GM10847 (cell line): ENCODE results near the gene EGLN1.

Source experiments
- POLR2A ChIP-seq: IDR thresholded peaks from 2 replicates; pipeline ENCODE4 v1.6.1; 2011; ENCODE audit not compliant: insufficient read length; ENCODE audit errors: extremely low read depth

The EGLN1 gene

GRCh38 chr1:231421971-231422797 is at the start of gene EGLN1:
EGLN1 (minus strand) TSS chr1:231422287; CDS start chr1:231421888, 399 bp downstream.
- peak; percentile 63 for TF ChIP-seq POLR2A

GRCh38 chr1:231467986-231468385 is 45.9 kb upstream of the EGLN1 start:
- no peak for TF ChIP-seq POLR2A

GRCh38 chr1:231465051-231465450 is 43.0 kb upstream of the EGLN1 start:
- TF ChIP-seq POLR2A, result no peak

- TF ChIP-seq POLR2A, result no peak
These were observed 41.5 kb upstream of the EGLN1 start for GRCh38 chr1:231463541-231463940.

GRCh38 chr1:231460614-231461013 is 38.5 kb upstream of the EGLN1 start:
- TF ChIP-seq POLR2A, result no peak

- no peak for TF ChIP-seq POLR2A
These were observed 24.1 kb upstream of the EGLN1 start for GRCh38 chr1:231446138-231446537.

GRCh38 chr1:231444059-231444458 is 22.0 kb upstream of the EGLN1 start:
- no peak for TF ChIP-seq POLR2A

GRCh38 chr1:231443363-231443762 is 21.3 kb upstream of the EGLN1 start:
- TF ChIP-seq POLR2A, result no peak

- TF ChIP-seq POLR2A, result no peak
These were observed 20.6 kb upstream of the EGLN1 start for GRCh38 chr1:231442735-231443134.

- no peak for TF ChIP-seq POLR2A
These were observed 10.9 kb upstream of the EGLN1 start for GRCh38 chr1:231432996-231433395.

GRCh38 chr1:231431665-231432415 is 9.8 kb upstream of the EGLN1 start:
- no peak for TF ChIP-seq POLR2A

GRCh38 chr1:231428377-231428776 is 6.3 kb upstream of the EGLN1 start:
- TF ChIP-seq POLR2A, result no peak

GRCh38 chr1:231424950-231425805 is 3.1 kb upstream of the EGLN1 start:
- TF ChIP-seq POLR2A, result no peak

- TF ChIP-seq POLR2A, result no peak
These were observed 1.6 kb upstream of the EGLN1 start for GRCh38 chr1:231423648-231424047.

GRCh38 chr1:231422798-231423309 is 767 bp upstream of the EGLN1 start:
- no peak for TF ChIP-seq POLR2A
